Measurements from ENCODE around the gene HELZ. TPM values are rescaled to one million over a fixed set of nuclear protein-coding genes. Genes with fewer than 3 reads are reported as not detected.
A peak's percentile ranks its signal among the peaks of the same experiment; 100 is the strongest.

HELZ gene
- polyA plus RNA-seq, 1 experiment: 8.4 TPM

DNA sequence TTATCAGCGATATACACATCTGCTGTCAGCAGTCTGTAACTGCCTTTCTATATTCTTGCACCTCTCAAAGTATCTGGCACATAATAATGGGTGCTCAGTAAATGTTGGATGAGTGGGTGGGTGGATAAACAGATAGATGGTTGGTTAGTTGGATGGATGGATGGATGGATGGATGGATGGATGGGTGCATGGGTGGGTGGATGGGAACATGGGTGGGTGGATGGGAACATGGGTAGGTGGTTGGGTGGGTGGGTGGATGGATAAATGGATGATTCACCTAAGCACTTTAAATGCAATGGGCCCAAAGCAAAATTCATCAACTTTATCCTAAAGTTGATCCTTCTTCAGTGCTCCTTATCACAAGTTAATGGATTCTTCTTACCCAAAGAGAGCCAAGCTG, 48.6 kb downstream of the HELZ start:
- no peak for DNase-seq (ENCODE audit: low read depth)
- CTCF ChIA-PET: no interaction called here
- Histone ChIP-seq H3K36me3 (ENCODE audit: control insufficient read depth, insufficient read depth, low read length) (peaks cover 2% of the 10 kb centered on the region), H3K27me3 (ENCODE audit: control insufficient read depth, insufficient read depth, low read length) (no peaks in the 10 kb centered on the region), H3K4me3 (ENCODE audit: low read depth, low read length) (no peak overlapping the region)
- POLR2A ChIA-PET: no interaction called here
- TF ChIP-seq, protein P1, sequence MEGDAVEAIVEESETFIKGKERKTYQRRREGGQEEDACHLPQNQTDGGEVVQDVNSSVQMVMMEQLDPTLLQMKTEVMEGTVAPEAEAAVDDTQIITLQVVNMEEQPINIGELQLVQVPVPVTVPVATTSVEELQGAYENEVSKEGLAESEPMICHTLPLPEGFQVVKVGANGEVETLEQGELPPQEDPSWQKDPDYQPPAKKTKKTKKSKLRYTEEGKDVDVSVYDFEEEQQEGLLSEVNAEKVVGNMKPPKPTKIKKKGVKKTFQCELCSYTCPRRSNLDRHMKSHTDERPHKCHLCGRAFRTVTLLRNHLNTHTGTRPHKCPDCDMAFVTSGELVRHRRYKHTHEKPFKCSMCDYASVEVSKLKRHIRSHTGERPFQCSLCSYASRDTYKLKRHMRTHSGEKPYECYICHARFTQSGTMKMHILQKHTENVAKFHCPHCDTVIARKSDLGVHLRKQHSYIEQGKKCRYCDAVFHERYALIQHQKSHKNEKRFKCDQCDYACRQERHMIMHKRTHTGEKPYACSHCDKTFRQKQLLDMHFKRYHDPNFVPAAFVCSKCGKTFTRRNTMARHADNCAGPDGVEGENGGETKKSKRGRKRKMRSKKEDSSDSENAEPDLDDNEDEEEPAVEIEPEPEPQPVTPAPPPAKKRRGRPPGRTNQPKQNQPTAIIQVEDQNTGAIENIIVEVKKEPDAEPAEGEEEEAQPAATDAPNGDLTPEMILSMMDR (IDR thresholded peaks at IDR 0.05; ENCODE audit: insufficient read depth, low read depth, low read length): no peak

GRCh38 chr17:67194134-67194533, 50.9 kb downstream of the HELZ start:
- peak; percentile 50 for DNase-seq (ENCODE audit: low read depth)
- ChIA-PET POLR2A (no interaction called here), CTCF (interaction anchor here (0.7 to 1.0 kb wide), 4 partner anchors 9 to 26 kb away, joined by 3 to 5 read pairs (median 4); no protein-coding TSS in a partner anchor)
- Histone ChIP-seq H3K4me3 (ENCODE audit: low read depth, low read length) (no peak overlapping the region), H3K27me3 (ENCODE audit: control insufficient read depth, insufficient read depth, low read length) (no peaks in the 10 kb centered on the region), H3K36me3 (ENCODE audit: control insufficient read depth, insufficient read depth, low read length) (no peaks in the 10 kb centered on the region; the same call in 1 of the 2 replicates)
- TF ChIP-seq, protein P1 (IDR thresholded peaks at IDR 0.05; ENCODE audit: insufficient read depth, low read depth, low read length): no peak

DNA sequence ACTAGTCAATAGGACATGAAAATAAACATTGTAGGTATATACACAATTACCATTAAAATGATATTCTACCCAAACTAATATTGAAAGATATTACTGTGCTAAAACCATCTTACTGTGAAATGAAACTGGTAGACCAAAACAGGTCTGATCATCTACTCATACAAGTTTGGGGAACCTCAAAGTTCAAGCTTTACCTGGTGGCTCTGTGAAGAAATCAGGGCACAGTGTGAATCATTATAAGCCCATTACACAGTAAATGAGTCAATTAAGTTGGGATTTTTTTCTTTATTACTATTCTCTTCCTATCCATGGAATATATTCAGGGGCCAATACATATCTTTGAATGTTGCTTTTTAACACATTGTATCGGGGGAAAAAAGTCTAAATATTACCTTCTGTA, 57.1 kb downstream of the HELZ start:
- Histone ChIP-seq H3K4me3 (ENCODE audit: low read depth, low read length) (no peak overlapping the region), H3K36me3 (ENCODE audit: control insufficient read depth, insufficient read depth, low read length) (no peaks in the 10 kb centered on the region), H3K27me3 (ENCODE audit: control insufficient read depth, insufficient read depth, low read length) (no peaks in the 10 kb centered on the region)
- ChIA-PET CTCF (interaction anchor here (1.9 kb wide), 1 partner anchor 12 kb away, joined by 5 read pairs; no protein-coding TSS in a partner anchor), POLR2A (no interaction called here)
- no peak for DNase-seq (ENCODE audit: low read depth)
- TF ChIP-seq, protein P1 (IDR thresholded peaks at IDR 0.05; ENCODE audit: insufficient read depth, low read depth, low read length): no peak

GRCh38 chr17:67186782-67187181, 58.2 kb downstream of the HELZ start:
- Histone ChIP-seq H3K4me3 (ENCODE audit: low read depth, low read length) (no peak overlapping the region), H3K36me3 (ENCODE audit: control insufficient read depth, insufficient read depth, low read length) (no peaks in the 10 kb centered on the region), H3K27me3 (ENCODE audit: control insufficient read depth, insufficient read depth, low read length) (no peaks in the 10 kb centered on the region)
- TF ChIP-seq, protein P1 (IDR thresholded peaks at IDR 0.05; ENCODE audit: insufficient read depth, low read depth, low read length): no peak
- CTCF ChIA-PET: interaction anchor here (0.6 to 1.9 kb wide), 5 partner anchors 9 to 35 kb away, joined by 3 to 5 read pairs (median 4); no protein-coding TSS in a partner anchor
- no peak for DNase-seq (ENCODE audit: low read depth)
- POLR2A ChIA-PET: no interaction called here

DNA sequence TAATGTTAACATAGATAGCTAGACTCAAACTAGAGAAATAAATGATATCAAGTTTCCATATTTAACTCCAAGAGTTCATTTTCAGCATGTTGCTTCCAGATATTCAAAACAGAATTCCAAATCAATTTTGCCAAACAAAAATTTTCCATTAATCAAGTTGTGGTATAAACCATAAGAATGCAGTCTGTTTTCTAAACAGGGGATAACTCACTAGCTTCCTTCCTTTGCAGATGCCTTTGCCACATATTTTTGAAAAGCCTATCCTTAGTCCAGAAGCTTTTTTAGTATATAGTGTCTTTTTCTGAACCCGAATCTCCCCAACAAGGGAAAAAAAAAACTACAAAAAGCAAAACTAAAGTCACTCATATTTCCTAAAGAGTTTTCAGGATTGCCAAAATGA, 61.5 kb downstream of the HELZ start:
- ChIA-PET CTCF (no interaction called here), POLR2A (interaction anchor here (0.6 kb wide), 2 partner anchors 31 to 39 kb away, joined by 8 read pairs; no protein-coding TSS in a partner anchor)
- Histone ChIP-seq H3K27me3 (ENCODE audit: control insufficient read depth, insufficient read depth, low read length) (no peaks in the 10 kb centered on the region), H3K36me3 (ENCODE audit: control insufficient read depth, insufficient read depth, low read length) (no peaks in the 10 kb centered on the region), H3K4me3 (ENCODE audit: low read depth, low read length) (no peak overlapping the region)
- TF ChIP-seq, protein P1 (IDR thresholded peaks at IDR 0.05; ENCODE audit: insufficient read depth, low read depth, low read length): no peak
- DNase-seq (ENCODE audit: low read depth): no peak
